GM10248 (cell line): ENCODE measurements around the gene CDH3.
A peak's percentile ranks its signal among the peaks of the same experiment; 100 is the strongest.

Experiments used
- CTCF ChIA-PET: fragments of 300-600 bp; sonication (Branson Sonifier 250); formaldehyde crosslinking; extraction: SDS; loops from one replicate; lab custom pipeline; 2021; ENCODE audit warnings: antibody characterized with exemption; lab: Yijun Ruan, JAX
- POLR2A ChIA-PET: fragments of 350-650 bp; sonication (Branson Sonifier 250); formaldehyde crosslinking; extraction: SDS; loops from one replicate; lab custom pipeline; 2020; ENCODE audit warnings: antibody characterized with exemption; lab: Yijun Ruan, JAX
- DNase-seq: peaks from one replicate; pipeline ENCODE4 v3.0.0; 2012; ENCODE audit errors: extremely low spot score
- CTCF ChIP-seq: IDR thresholded peaks from 2 replicates; pipeline ENCODE4 v1.5.1; 2012; ENCODE audit warnings: mild to moderate bottlenecking, low read depth; ENCODE audit errors: extremely low read depth, missing control alignments, control extremely low read depth

The CDH3 gene

GRCh38 chr16:68717684-68718083, 72.6 kb downstream of the CDH3 start:
- no peak for TF ChIP-seq CTCF
- ChIA-PET CTCF (interaction anchor here (1.8 kb wide), 1 partner anchor 12 kb away, joined by 5 read pairs; no protein-coding TSS in a partner anchor), POLR2A (no interaction called here)
- no peak for DNase-seq

- POLR2A ChIA-PET = no interaction called here
- CTCF ChIA-PET = interaction anchor here (1.0 to 1.8 kb wide), 2 partner anchors 9 to 13 kb away, joined by 3 to 5 read pairs; no protein-coding TSS in a partner anchor
- DNase-seq = no peak
- TF ChIP-seq CTCF = no peak
These were observed 73.5 kb downstream of the CDH3 start for GRCh38 chr16:68718590-68718989.

GRCh38 chr16:68719993-68720489, 74.9 kb downstream of the CDH3 start:
- peak; percentile 83 for DNase-seq
- TF ChIP-seq CTCF = no peak
- ChIA-PET CTCF (interaction anchor here (1.4 kb wide), 1 partner anchor 10 kb away, joined by 5 read pairs; no protein-coding TSS in a partner anchor), POLR2A (interaction anchor here (0.7 kb wide), 1 partner anchor 1697 kb away, joined by 3 read pairs; no protein-coding TSS in a partner anchor)

- ChIA-PET POLR2A (no interaction called here), CTCF (interaction anchor here (1.2 to 1.7 kb wide), 2 partner anchors 45 to 78 kb away, joined by 3 to 6 read pairs; no protein-coding TSS in a partner anchor)
- no peak for TF ChIP-seq CTCF
- no peak for DNase-seq
These were observed 77.3 kb downstream of the CDH3 start for GRCh38 chr16:68722119-68723024.

GRCh38 chr16:68724797-68725196, 79.7 kb downstream of the CDH3 start:
- DNase-seq = no peak
- TF ChIP-seq CTCF = no peak
- POLR2A ChIA-PET = no interaction called here
- CTCF ChIA-PET = no interaction called here

GRCh38 chr16:68728523-68728922, 83.4 kb downstream of the CDH3 start:
- DNase-seq = no peak
- CTCF ChIA-PET = interaction anchor here (1.1 kb wide), 2 partner anchors 10 to 12 kb away, joined by 3 to 4 read pairs; no protein-coding TSS in a partner anchor
- no peak for TF ChIP-seq CTCF
- POLR2A ChIA-PET = no interaction called here
